ENCODE results near the gene CNTNAP5. TPM values are rescaled to one million over a fixed set of nuclear protein-coding genes. Genes with fewer than 3 reads are reported as not detected.
A peak's percentile ranks its signal among the peaks of the same experiment; 100 is the strongest.

CNTNAP5 gene
- total and polyA plus RNA-seq, 2 of the 13 experiments (the other 11 are each of a cell fraction or from before 2014, with no cell fraction given) = not detected

- no peak overlapping the region for H2AFZ ChIP-seq (ENCODE audit: low read length)
- no peaks in the 10 kb centered on the region for H3K79me2 ChIP-seq (ENCODE audit: insufficient read depth, low read length)
- WGBS (ENCODE audit: low lambda C conversion rate) = 15% methylated on average over 2 of the region's 2 CpGs
- in situ Hi-C loops (cut with HindIII; ENCODE audit: extremely low pct_ligation_motif_present, low pct_unique_long_range_greater_than_20kb) = no loop called here
- no peak overlapping the region for H3K9ac ChIP-seq (ENCODE audit: insufficient read depth, low read depth, low read length)
- no peaks in the 10 kb centered on the region for H3K9me3 ChIP-seq (ENCODE audit: low read length)
- TF ChIP-seq TSC22D2 (CRISPR knock-in tag; IDR thresholded peaks at IDR 0.05; ENCODE audit: borderline replicate concordance) = no peak
- TF ChIP-seq FOXP4 (CRISPR knock-in tag; IDR thresholded peaks at IDR 0.05) = no peak
- peak; percentile 97 for TF ChIP-seq MNT (IDR thresholded peaks at IDR 0.05)
- TF ChIP-seq ZNF530 (CRISPR knock-in tag; IDR thresholded peaks at IDR 0.05; ENCODE audit: low read depth) = no peak
- TF ChIP-seq REXO4 (CRISPR knock-in tag; IDR thresholded peaks at IDR 0.05; ENCODE audit: borderline replicate concordance) = no peak
- TF ChIP-seq ATF2 (CRISPR knock-in tag; IDR thresholded peaks at IDR 0.05) = no peak
- BruUV-seq (replicated peaks) = no TSS peak
- FAIRE-seq (no peak), DNase-seq (ENCODE audit: low spot score) (no peak), ATAC-seq (no peak)
- H4K20me1 ChIP-seq (ENCODE audit: insufficient read depth, low read length) = no peaks in the 10 kb centered on the region
- ChIA-PET CTCF (ENCODE audit: low intra/inter-chr PET ratio, low total read pairs) (no interaction called here), POLR2A (no interaction called here)
- H3K4me3 ChIP-seq (replicated peaks in 1 of 3; ENCODE audit: insufficient read depth in 1 of 3, low read depth in 2 of 3, low read length in 3 of 3) = no peak overlapping the region
- no peak overlapping the region for H3K4me2 ChIP-seq (ENCODE audit: low read depth, low read length)
- no peak overlapping the region for H3K27ac ChIP-seq (ENCODE audit: extremely low read length, insufficient read depth, low read length)
- H3K36me3 ChIP-seq (replicated peaks in 1 of 2; ENCODE audit: control insufficient read depth in 1 of 2, insufficient read depth in 2 of 2, low read length in 2 of 2) = no peaks in the 10 kb centered on the region
- H3K27me3 ChIP-seq (ENCODE audit: control insufficient read depth in 1 of 2, insufficient read depth in 2 of 2, low read length in 2 of 2) = no peaks in the 10 kb centered on the region
- intact Hi-C loops (cut with micrococcal nuclease; ENCODE audit: unreplicated experiment) = no loop called here
- no peaks in the 10 kb centered on the region for H3K4me1 ChIP-seq (ENCODE audit: insufficient read depth, low read length)
These were observed 271.4 kb downstream of the CNTNAP5 start for GRCh38 chr2:124296470-124296869.
